NCI-H187 treated with DMSO at 0.1 percent for 48 hours (cell line): ENCODE measurements around the gene BEX3.
"Not testable (repeated sequence)": the region's sequence is repeated elsewhere in the genome, so short reads cannot be mapped to it uniquely, and the experiment has no call there.

Experiments
- DNase-seq: peaks from one replicate; lab custom pipeline; 2025; lab: John Stamatoyannopoulos, UW

The BEX3 gene

DNA sequence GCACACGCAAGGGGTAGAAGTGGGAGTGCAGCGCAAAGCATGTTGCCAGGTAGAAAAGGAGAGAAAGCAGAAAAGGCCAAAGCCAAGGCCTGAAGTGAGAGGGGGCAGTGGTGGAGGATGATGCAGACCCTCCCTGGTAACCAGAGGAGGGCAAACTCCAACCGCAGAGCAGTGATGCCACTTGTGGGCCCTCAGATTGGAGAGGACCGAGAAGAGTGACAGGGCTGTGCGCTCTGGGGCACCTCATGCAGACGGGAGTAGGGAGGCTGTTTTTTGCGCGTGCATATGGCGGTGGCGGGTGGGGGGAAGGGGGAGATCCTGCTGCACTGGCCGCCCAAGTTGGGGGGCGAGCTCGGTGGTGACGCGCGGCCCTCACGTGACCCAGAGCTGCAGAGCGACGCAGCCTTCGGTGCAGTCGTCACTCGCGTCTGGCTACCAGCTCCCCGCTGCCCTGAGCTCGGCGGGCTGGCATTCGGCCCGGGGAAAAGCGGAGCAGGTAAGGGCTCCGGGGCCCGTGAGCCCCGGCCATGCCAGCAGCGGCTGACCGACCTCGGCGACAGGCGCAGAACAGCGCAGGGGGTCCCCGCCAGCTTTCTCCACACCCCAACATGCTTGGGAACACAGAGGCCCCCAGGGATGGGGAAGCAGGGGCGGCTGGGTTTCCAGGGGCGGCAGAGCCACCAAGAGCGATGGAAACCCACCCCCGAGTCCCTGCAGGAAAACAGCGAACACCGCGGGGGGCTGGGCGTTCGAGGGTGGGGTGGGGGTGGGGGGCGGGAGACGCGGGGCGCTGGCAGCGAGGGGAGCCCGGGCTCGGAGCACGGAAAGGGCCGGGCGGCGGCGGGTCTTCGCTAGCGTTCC, at the start of gene BEX3:
Gene BEX3, plus strand, starts transcription at position 421 of the 861 bp plus-strand sequence. CDS start 984 bp downstream, outside the sequence.
- DNase-seq: no peak

DNA sequence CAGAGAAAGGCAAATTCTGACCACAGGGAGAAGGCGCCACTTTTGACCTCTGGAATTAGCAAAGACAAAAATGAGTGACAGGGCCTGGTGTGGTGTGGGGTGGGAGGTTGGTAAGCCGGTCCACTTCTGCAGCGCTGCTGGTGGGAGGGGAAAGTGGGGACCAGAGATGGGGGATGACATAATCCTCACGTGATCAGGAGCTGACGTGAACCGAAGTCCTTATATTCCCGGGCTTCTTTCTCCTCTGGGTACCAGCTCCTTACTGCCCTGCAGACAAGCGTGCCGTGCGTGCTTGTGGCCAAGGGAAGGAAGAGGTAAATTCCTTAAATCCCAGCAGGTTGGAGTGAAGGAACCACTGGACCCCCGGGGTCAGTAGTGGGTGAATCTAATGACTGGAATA, 46.3 kb upstream of the BEX3 start, which contains the start of gene TCEAL7:
Gene TCEAL7, plus strand, starts transcription at position 249 of the 400 bp plus-strand sequence. CDS start 1,165 bp downstream, outside the sequence.
- no peak for DNase-seq

DNA sequence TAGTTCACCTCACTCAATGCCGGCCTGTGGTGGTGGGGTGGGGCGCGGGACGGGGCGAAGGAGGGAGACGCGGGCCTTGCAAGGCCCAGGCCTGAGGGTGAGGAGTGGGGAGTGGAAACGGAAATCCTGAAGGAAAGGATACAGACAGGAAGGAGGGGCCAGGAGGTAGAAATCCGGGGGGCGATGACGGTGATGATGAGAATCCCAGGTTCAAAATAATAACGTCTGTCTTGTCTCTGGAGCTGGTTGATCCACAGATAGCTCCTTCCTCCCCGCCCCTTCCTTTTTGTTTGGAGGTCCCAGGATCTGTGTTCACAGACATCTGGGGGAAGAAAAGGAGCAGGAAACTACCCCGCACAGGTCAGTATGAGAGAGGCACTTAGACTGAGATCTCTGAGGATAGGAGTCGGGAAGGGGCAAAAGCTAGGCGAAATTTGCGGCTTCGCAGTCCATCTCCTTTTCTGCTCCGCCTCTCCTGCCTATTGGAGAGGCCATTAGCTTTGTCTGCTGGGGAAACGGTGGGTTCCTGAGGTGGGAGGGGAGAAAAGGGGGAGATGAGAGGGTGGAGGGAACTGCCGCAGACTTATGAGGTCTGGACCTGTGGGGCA, 45.6 kb upstream of the BEX3 start:
- DNase-seq: no peak

DNA sequence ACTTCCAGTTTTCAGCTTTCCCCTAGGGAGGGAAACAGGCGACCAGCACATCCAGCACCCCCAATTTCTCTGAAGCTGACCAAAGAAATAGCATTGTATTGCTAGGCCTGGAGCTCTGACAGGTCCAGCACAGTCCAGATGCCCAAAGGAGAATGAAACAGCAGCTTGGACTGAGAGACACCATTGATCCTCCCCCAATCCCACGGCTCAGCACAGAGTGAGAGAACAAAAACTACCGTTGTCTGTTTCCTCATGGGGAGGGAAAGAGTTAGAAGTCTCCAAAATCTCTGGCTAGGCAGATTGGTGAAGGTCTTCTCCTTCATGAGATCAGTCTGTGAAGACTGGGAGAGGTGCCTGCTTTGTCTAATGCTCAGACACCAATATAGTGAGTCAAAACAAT, 37.7 kb upstream of the BEX3 start:
- no peak for DNase-seq

DNA sequence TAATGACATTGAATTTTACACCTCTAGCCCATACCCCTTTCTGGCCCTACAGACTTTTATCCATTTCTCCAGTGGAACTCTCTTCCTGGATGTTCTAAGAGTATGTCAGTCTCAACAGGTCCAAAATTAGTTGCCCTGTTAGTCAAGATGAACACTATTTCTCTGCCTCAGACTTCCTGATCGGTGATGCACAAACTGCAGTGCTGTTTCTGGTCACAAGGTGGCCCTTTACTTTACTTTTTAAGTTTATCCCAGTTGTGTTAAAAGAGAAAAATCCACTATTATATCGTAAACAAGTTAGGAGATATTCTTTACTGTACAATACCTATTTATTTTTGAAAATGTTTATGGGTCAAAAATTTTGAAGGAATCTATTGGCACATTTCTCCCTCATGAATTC, 33.2 kb upstream of the BEX3 start:
- DNase-seq: no peak

DNA sequence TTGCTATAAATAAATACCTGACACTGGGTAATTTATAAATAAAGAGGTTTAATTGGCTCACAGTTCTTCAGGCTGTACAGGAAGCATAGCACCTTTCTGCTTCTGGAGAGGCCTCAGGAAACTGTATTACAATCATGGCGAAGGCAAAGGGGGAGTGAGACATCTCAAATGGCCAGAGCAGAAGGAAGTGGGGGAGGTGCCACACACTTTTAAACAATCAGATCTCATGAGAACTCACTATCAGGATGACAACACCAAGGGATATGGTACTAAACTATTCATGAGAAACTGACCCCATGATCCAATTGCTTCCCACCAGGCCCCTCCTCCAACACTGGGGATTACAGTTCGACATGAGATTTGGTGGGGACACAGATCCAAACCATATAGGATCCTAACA, 31.7 kb upstream of the BEX3 start:
- no peak for DNase-seq

DNA sequence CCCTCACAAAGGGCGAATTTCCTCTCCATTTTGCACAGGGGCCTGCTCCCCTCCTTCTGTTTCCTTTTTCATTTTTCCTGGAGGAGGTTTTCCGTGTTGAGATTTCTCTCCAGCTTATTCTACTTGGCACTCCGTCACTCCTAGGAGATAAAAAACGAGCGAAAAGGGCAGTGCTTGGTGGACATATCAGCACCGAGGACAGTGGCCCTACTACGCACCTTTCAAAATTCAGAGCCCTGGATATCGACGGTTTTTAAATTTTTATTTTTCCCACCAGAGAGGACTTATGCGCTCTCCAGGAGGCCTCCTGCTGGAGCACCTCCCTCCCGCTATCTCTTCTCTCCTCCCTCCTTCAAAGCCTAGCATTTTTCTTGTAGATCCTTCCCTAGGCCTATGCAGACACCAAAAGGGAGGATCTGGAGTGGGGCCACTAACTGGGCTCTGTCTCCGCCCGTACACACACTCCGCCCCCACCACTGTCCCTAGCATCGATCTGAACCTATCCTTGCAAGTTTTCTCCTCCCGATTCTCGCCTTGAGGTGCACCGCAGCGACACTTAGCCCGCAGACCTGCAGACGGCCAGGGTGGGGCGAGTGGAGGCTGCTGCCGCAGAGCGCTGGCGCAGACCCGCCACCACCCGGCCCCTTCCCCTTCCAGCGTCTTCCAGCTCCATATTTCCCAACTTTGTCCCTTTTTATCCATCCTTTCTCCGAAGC, 28.5 kb upstream of the BEX3 start:
- DNase-seq: no peak

DNA sequence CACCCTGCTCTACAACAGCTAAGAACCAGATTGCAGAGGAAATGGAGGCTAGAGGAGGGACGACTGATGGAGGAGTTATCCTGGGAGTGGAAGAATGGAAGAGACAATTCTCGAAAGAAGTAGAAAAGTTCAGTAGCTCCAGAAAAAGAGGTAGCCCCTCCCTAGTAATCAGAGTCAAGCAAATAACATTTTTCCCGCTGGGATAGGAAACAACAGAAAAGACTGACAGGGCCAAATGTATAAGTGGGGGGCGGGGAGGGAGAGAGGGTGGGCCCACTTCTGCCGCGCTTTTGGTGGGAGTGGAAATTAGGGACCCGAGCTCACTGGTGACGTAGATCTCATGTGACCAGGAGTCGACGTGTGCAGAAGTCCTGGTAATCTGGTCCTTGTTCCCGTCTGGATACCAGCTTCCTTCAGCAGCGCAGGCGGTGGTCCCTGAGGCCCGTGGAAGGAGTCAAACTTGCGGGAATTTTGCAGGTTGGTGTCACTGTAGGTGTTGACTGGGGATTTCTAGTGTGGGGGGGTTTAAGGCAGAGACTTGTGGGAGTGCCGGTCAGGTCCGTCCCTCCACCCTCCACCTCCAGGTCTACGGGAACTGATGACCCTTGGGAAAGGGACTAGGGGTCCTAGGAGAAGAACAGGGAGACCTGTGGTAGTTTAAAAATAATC, 20.1 kb upstream of the BEX3 start, which contains the start of gene TCEAL9:
Gene TCEAL9, plus strand, starts transcription at position 377 of the 669 bp plus-strand sequence. CDS start 1,179 bp downstream, outside the sequence.
- DNase-seq: no peak

DNA sequence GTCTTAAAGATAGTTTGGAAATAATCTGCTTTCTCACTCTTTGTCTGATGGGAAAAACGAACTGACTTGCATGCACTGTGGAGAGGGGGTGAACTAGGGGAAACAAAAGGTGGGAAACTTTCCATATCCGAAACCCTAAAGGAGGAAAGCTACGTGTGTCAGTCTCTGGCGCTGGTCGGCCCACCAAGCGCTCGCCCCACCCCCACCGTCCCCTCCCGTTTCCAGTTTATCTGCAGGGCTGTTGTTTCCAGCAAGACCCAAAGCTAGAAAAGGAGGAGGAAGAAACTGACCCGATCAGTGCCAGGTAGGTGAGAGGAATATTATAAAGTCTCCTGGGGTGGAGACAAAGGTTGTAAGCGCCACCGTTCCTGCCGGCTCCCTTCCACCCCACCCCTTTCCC, 19.5 kb upstream of the BEX3 start:
- no peak for DNase-seq

DNA sequence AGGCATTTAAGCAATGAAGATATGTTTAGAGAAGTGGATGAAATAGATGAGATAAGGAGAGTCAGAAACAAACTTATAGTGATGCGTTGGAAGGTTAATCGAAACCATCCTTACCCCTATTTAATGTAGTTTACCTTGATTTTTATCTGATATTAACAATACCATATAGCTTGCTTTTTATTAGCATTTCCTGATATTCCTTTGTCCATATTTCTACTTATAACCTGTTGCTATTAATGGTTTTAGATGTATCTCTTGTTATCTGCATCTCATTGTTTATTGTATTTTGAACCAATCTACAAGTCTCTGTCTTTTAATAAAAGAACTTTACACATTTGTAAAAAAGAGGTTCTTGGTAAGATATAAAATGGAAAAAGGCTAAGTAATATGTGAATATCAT, 18.5 kb upstream of the BEX3 start:
- DNase-seq: no peak

DNA sequence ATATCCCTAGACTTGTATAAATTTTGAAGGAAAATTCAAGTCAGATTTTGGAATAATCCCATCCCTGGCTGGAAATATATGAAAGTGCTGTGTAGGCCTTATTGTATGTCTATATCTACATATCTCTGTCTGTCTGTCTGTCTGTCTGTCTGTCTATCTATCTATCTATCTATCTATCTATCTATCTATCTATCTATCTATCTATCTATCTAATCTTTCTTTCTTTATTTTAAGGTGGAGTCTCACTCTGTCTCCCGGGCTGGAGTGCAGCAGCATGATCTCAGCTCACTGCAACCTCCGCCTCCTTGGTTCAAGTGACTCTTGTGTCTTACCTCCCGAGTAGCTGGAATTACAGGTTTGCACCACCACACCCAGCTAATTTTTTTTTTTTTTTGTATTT, 16.7 kb upstream of the BEX3 start:
- not testable (repeated sequence) for DNase-seq

DNA sequence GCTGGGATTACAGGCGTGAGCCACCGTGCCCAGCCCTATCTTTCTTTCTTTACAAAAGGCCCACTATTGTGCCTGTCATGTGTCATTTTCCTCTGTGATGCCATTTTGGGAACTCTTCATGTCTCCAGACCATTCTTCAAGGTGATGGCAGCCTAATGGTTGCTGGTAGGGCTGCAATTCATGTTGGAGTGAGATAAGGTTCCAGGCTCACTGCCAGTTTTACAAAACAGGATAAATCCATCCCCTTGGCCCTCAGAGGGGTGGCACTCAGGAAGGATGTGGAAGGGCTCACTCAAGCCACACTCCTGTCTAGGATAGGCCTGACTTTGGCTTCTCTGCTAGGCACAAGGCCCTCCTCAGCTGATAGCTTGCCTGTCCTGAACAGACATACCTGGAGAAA, 16.2 kb upstream of the BEX3 start:
- DNase-seq: no peak

DNA sequence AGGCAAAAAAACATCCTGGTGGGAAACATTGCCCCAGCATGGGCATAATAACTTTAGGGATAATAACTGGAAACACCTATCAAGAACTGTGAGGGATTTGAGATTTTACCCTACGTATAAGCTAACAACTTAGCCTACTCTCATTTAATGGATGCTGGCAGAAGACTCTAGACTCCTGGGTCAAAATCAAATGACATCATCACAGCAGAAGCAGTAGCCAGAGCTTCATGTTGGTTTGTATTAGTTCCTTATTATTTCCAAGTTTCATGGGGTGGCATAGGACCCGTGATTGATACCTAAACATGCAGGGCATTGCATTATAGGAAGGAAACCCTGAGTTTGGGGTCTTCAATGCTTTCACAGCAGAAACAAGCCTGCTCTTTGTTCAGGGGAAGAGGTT, 15.4 kb upstream of the BEX3 start:
- no peak for DNase-seq

DNA sequence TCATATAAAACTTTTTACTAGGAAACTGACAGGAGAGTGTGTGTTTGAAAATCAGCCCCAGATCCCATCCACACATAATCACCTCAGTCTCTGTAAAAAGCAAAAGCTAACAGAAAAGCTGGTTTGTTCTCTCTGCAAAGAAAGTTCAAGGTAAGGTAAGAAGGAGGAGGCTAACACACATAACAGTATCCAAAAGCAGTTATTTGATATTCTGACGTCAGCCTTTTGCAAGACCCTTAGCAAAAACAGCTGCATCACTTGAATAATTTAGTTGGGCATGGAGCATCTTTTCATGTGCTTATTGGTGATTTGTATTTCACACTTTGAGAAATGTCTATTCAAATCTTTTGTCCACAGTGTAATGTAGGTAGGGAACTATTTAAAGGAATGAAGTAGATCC, 14.5 kb upstream of the BEX3 start:
- no peak for DNase-seq

DNA sequence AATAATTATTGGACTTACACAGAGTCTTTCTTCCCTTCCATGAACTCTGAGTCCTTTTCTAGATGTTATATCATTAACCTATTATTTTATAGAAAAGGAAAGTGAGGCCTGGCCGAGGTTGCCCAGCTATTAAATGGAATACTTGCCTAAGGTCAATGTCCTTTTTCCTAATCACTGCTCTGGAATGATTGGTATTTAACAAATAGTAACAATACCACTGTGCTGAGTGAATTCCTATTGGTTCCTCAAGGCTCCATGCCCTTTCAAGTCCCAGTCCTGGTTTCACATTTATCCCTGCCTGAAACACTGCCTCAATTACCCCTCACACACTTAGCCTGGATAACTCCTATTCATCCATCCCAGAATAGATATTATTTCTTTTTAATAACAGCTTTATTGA, 13.9 kb upstream of the BEX3 start:
- no peak for DNase-seq

DNA sequence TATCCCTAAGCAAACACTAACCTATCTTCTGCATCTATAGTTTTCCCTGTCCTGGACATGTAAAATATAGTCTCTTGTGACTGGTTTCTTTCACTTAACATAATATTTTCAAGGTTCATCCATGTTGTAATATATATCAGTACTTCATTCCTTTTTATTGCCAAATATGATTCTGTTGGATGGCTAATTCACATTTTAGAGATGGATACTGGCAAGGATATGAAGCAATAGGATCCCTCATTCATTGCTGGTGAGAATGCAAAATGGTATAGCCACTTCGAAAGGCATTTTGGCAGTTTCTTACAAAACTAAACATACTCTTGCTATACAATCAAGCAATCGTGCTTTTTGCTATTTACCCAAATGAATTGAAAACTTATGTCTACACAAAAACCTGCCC, 13.3 kb upstream of the BEX3 start:
- DNase-seq: no peak

DNA sequence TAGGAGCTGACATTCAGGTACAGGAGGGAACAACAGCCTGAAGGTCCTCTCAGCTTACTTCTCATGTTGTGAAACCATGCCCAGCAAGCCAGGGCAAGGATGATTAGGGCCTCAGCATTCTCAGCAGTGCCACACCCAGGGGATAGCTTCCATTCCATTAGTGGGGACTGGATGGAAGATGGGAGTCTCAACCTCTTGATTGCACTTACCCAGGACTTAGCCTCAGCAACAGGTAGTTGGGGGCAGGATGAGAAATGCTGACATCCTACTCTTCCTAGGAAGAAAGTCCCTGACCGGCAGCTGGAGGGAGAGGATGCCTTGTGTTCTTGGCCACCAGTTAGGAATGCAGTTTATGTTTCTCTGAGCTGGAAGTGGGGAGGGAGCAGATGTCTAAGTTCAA, 8.8 kb upstream of the BEX3 start:
- DNase-seq: no peak

DNA sequence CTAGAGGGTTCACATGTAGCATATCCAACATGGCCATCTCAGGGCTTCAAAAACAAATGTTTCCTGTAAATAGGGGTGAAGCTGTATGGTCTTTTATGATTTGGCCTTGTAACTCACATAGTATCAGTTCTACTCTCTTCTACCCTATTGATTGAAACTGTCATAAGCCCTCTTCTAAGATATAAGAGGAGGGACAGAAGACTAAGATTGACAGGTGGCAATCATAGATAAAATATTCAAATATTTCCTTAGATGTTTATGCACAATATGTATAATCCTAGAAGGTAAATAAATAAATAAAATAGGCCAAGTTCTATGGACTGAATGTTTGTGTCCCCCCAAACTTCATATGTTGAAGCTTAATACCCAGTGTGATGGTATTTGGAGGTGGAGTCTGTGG, 6.9 kb upstream of the BEX3 start:
- DNase-seq: no peak

DNA sequence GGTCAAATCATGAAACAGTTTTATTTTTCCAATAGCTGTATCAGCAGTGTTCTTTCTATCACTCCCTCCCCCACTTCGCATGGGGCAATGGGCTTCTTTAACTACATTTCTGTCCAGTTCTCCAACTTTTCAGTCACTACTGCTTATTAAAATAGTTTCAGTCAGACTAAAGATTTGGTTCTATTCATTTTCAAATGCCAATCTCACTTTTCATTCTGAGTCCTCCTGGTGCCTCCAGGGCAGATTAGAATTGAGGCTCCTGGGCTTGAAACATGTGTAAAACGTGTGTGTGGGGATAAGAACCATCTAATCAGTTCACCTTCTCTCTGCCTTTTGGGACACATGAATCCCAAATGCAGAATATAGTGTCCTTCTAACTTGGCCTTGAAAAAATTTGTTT, 3.5 kb upstream of the BEX3 start:
- no peak for DNase-seq

DNA sequence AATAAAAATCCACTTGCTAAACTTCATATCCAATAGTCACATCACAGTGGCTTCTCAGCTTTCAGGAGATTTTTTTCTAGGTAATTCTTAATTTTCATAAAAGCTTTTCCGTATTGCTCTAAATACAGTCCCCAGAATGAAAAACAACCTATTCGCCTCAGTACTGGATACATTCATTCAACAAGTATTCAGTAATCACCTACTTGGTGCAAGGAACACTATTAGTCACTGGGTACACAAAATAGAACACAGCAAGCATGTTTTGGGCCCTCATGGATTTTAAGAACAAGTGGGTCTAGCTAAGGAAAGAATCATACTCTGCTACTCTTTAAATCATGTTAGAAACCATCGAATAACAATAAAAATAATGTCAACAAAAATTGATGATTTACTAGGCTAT, 2.8 kb upstream of the BEX3 start:
- DNase-seq: no peak

DNA sequence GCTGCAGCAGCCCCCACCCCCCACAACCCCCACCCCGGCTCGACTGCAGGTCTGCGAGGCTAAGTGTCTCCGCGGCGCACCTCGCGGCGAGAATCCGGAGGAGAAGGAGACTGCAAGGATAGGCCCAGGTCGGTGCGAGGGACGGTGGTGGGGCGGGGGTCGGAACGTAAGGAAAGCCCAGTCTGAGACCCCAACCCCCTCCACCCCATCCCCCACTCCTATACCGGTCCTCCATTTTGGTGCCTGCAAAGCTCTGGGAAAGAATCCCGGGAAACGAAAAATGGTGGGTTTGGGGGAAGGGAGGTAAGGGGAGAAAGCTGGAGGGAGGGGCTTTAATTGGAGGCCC, 614 bp downstream of the BEX3 start:
- no peak for DNase-seq

DNA sequence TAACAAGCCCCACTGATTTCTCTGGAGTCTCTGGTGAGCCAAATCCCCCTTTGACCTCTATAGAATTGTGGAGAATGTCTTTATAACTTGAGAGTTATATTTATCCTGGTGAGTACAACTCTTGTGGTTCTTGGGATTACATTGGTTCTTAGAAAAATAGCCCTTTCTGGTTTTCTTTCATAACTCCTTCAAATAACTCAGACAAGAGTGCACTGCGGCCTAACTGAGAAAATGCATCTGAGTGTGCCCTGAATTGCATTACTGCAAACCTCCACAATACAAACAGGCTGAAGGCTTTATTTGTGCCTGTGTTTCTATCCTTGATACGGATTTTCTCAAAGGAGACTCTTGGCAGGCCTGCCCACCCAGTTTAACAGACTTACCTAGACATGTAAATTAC, 2.7 kb downstream of the BEX3 start:
- no peak for DNase-seq
